ENCODE measurements around the gene SEMA3F.
"Not testable (repeated sequence)": the region's sequence is repeated elsewhere in the genome, so short reads cannot be mapped to it uniquely, and the experiment has no call there.

Gene SEMA3F

GRCh38 chr3:50205413-50206276 is 50.5 kb downstream of the SEMA3F start:
- no peak for TF ChIP-seq CTCF (conservative IDR thresholded peaks at IDR 0.05)
- H3K27ac ChIP-seq = peak overlapping the region; percentile 44; the same call in 1 of the 2 replicates

GRCh38 chr3:50207359-50208042 is 52.4 kb downstream of the SEMA3F start:
- TF ChIP-seq CTCF (conservative IDR thresholded peaks at IDR 0.05) = no peak
- no peak overlapping the region for H3K27ac ChIP-seq

GRCh38 chr3:50208677-50209344 is 53.7 kb downstream of the SEMA3F start:
- no peak for TF ChIP-seq CTCF (conservative IDR thresholded peaks at IDR 0.05)
- H3K27ac ChIP-seq = no peak overlapping the region

GRCh38 chr3:50210176-50210509 is 55.0 kb downstream of the SEMA3F start:
- H3K27ac ChIP-seq = no peak overlapping the region
- TF ChIP-seq CTCF (conservative IDR thresholded peaks at IDR 0.05) = no peak

DNA sequence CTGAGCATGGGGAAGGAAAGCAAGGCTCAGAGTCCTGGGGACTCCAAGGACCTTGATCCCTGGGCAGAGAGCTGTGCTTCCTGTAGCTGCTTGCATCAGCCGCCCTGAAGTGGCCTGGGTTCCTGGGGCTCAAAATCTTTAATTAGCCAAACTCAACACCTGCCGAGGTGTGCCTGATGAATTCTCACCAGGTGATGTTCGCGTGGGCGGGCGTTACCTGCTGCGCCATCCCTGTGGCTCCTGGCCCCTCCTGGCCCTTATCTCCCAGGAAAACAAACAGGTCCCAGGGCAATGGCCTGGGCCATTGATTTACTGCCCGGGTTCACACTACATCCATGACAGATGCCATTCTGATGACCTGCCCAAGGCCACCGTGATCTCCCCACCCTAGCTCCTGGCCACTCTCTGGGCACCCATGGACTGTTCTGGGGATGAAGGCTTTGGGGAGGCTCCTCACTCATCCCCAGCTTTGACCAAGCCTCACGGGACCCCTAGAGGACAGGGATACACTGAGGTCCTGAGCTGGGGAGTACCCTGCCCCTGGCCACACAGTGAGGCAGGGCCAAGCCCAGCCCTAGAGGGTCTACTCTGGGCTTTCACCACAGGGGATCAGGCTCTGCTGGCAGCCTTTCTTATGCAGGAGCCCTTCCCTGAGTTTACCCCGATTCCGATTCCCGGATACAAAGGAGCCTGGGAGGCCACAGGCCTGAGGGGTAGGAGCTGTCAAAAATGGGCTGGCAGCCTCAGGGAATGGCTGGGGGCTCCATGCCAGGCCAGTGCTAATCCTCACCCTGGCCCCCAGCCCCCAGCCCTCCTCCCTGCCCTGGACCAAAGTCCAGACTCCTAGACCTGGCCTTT is 55.6 kb downstream of the SEMA3F start:
- TF ChIP-seq CTCF (conservative IDR thresholded peaks at IDR 0.05) = no peak
- no peak overlapping the region for H3K27ac ChIP-seq

DNA sequence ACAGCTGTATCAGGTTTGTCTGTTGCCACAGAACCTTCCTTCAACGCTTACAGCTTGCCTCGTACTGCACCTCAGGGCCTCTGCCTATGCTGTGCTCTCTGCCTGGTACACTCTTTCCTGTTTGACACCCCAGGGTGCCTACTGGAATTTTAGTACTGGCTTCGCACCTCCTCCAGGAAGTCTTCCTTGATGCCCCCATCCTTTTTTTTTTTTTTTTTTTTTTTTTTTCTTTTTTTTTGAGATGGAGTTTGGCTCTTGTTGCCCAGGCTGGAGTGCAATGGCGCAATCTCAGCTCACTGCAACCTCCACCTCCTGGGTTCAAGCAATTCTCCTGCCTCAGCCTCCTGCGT is 56.2 kb downstream of the SEMA3F start:
- not testable (repeated sequence) for H3K27ac ChIP-seq

GRCh38 chr3:50211930-50212329 is 56.8 kb downstream of the SEMA3F start:
- no peak for TF ChIP-seq CTCF (conservative IDR thresholded peaks at IDR 0.05)

More at GRCh38 chr3:50211930-50212329, 56.8 kb downstream of the SEMA3F start:
- no peak overlapping the region for H3K27ac ChIP-seq
